Measurements from ENCODE around the gene SIVA1. TPM values are rescaled to one million over a fixed set of nuclear protein-coding genes. Genes with fewer than 3 reads are reported as not detected.

SIVA1 gene
- total RNA-seq, 1 experiment from 2014 or later: 128 TPM

GRCh38 chr14:104798300-104799243 lies 45.6 kb downstream of the SIVA1 start:
- H3K4me1 Mint-ChIP-seq: peaks cover 43% of the 10 kb centered on the region
- peaks cover 65% of the 10 kb centered on the region for H3K27me3 Mint-ChIP-seq (ENCODE audit: low read depth)
- ATAC-seq (no peak), DNase-seq (ENCODE audit: low spot score) (no peak)
- TF ChIP-seq CREB1 (CRISPR knock-in tag; IDR thresholded peaks at IDR 0.05) (no peak), GTF2I (CRISPR knock-in tag; conservative IDR thresholded peaks at IDR 0.05) (no peak), FOXJ3 (CRISPR knock-in tag; IDR thresholded peaks at IDR 0.05; ENCODE audit: borderline replicate concordance) (no peak), ZBTB21 (CRISPR knock-in tag; IDR thresholded peaks at IDR 0.05; ENCODE audit: borderline replicate concordance) (no peak), ZNF512 (CRISPR knock-in tag; IDR thresholded peaks at IDR 0.05; ENCODE audit: borderline replicate concordance) (no peak), SMAD3 (CRISPR knock-in tag; IDR thresholded peaks at IDR 0.05; ENCODE audit: borderline replicate concordance) (no peak), PRDM15 (CRISPR knock-in tag; IDR thresholded peaks at IDR 0.05) (no peak), ATF3 (CRISPR knock-in tag; conservative IDR thresholded peaks at IDR 0.05) (no peak), SMAD4 (CRISPR knock-in tag; IDR thresholded peaks at IDR 0.05) (no peak), ESRRA (CRISPR knock-in tag; IDR thresholded peaks at IDR 0.05; ENCODE audit: borderline replicate concordance) (no peak), NR2C2 (CRISPR knock-in tag; IDR thresholded peaks at IDR 0.05) (no peak), NR1H2 (CRISPR knock-in tag; IDR thresholded peaks at IDR 0.05) (no peak), ZNF138 (CRISPR knock-in tag; conservative IDR thresholded peaks at IDR 0.05) (no peak), ETV6 (CRISPR knock-in tag; IDR thresholded peaks at IDR 0.05) (no peak), FOXP4 (CRISPR knock-in tag; IDR thresholded peaks at IDR 0.05) (no peak), HMGXB4 (CRISPR knock-in tag; IDR thresholded peaks at IDR 0.05) (no peak), PRRX2 (CRISPR knock-in tag; IDR thresholded peaks at IDR 0.05) (no peak)
- H3K9me3 Mint-ChIP-seq: no peaks in the 10 kb centered on the region
- peak overlapping the region; percentile 88 for H3K4me3 Mint-ChIP-seq
- no peak overlapping the region for H3K27ac Mint-ChIP-seq
- ChIA-PET POLR2A (no interaction called here), CTCF (interaction anchor here (0.9 to 6.2 kb wide), 6 partner anchors 22 to 68 kb away, joined by 3 to 67 read pairs (median 4); partner anchors contain the start of gene SIVA1)
- no peaks in the 10 kb centered on the region for H3K36me3 Mint-ChIP-seq
